ENCODE data around the gene WNK2.

WNK2 gene

DNA sequence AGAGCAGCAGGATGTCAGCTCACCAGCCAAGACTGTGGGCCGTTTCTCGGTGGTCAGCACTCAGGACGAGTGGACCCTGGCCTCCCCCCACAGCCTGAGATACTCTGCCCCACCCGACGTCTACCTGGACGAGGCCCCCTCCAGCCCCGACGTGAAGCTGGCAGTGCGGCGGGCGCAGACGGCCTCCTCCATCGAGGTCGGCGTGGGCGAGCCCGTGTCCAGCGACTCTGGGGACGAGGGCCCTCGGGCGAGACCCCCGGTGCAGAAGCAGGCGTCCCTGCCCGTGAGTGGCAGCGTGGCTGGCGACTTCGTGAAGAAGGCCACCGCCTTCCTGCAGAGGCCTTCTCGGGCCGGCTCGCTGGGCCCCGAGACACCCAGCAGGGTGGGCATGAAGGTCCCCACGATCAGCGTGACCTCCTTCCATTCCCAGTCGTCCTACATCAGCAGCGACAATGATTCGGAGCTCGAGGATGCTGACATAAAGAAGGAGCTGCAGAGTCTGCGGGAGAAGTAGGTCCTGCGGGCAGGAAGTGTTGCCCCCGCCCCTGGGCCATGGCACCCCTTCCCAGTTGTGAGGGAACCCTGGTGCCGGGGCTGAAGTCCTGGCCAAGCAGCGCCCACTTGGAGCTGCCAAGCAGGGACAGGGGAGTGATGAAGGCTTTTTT is 108.9 kb downstream of the WNK2 start:
- DNase-seq (ENCODE audit: low read depth in 2 of 3, low spot score in 1 of 3): no peak

DNA sequence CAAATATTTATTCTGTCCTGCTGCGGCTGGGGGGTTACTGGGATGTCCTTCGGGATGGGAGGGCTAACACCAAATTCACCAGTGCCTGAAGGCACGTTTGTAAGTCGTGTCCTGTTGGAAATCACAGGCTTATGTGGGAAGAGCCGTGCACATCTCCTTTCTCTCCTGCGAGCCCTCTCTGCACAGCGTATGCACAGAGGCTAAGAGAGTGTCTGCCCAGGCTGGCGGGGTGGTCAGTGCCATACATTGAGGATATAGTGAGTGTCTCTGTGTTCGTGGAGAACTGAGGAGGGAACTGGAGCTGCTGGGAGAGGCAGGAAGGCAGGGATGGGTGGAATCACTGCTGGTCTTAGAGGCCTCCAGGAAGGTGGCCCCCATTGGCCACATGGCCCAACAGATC is 110.1 kb downstream of the WNK2 start:
- DNase-seq (ENCODE audit: low read depth in 2 of 3, low spot score in 1 of 3): no peak

DNA sequence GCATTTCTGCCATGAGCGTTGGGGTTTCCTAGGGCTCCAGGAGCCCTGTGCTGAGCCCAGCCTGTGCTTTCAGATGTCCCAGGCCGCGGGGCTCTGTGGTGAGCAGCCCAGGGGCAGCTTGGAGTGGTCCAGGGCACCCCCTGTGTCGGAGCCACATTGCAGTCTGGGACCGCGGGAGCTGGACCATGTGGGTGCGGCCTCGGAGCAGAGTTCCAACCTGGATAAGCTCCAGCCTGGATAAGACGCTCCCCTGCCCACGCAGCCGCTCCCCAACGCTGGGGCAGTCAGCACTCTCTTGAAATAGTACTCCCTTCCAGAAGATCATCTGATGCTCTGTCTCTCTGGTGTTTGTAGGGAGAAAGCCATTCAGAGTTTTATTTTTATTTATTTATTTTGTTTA is 111.1 kb downstream of the WNK2 start:
- no peak for DNase-seq (ENCODE audit: low read depth in 2 of 3, low spot score in 1 of 3)

DNA sequence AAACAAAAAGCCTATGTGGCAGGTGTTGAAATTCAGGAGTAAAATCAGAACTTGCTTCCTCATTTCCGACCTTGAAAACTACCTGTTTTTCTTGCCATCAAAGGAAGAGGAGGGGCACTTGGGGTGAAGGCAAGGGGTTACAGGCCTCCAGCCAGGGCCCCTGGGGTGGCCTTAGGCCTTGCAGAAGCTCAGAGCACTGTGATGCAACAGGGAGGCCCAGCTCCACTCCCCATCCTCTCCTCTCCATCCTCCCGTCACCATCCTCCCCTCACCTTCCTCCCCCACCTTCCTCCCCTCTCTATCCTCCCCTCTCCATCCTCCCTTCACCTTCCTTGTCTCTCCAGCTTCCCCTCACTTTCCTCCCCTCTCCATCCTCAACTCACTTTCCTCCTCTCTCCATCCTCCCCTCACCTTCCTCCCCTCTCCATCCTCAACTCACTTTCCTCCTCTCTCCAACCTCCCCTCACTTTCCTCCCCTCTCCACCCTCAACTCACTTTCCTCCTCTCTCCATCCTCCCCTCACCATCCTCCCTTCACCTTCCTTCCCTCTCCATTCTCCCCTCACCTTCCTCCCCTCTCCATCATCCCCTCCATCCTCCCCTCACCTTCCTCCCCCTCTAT is 111.6 kb downstream of the WNK2 start:
- DNase-seq (ENCODE audit: low read depth in 2 of 3, low spot score in 1 of 3): no peak

DNA sequence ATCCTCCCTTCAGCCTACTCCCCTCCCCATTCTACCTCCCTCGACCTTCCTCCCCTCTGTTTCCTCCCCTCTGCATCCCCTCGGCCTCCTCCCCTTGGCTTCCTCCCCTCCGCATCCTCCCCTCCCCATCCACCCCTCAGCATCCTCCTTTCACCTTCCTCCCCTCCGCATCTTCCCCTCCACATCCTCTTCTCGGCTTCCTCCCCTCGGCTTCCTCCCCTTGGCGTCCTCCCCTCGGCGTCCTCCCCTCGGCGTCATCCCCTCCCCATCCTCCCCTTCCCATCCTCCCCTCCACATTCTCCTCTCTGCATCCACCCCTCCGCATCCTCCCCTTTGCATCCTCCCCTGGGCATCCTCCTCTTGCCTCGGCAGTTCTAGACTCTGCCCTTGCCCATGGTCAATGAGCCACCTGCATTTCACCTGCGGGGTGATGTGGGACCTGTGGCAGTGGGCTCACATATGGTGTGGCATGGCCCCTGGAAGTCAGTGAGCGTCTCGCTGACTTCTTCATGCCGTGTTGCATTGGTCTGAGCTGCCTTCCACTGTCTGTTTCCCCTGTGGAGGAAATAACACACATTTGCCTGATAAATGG is 113.0 kb downstream of the WNK2 start:
- no peak for DNase-seq (ENCODE audit: low read depth in 2 of 3, low spot score in 1 of 3)

DNA sequence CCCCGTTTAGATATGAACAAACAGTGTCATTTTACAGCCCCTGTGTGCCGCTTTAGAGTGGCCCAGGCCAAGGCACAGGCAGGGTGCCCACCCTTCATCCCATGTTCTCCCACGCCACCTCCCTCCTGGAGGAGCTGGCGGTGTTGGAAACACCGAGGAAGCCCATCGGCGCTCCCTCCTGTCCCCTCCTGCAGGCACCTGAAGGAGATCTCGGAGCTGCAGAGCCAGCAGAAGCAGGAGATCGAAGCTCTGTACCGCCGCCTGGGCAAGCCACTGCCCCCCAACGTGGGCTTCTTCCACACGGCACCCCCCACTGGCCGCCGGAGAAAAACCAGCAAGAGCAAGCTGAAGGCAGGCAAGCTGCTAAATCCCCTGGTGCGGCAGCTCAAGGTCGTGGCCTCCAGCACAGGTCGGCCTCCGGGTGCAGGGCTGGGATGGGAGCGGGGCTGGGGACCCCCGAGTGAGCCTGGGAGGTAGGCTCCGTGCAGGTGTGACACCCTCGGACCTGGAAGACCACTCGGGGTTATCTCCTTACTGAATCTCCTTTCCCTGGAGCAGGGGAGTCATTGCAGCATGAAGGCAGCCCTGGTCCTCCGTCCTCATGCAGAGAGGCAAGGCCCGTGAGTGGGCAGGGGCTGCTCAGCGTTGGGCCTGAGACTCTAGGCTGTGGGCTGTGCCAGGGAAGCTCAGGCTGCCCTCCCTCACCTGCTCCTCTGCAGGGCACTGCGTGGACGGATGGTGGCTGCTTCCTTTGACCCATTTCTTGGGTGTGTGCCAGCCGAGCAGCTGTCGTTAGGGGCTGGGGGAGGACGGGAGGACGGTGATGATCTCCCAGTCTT is 113.9 kb downstream of the WNK2 start:
- DNase-seq (ENCODE audit: low read depth in 2 of 3, low spot score in 1 of 3): no peak

DNA sequence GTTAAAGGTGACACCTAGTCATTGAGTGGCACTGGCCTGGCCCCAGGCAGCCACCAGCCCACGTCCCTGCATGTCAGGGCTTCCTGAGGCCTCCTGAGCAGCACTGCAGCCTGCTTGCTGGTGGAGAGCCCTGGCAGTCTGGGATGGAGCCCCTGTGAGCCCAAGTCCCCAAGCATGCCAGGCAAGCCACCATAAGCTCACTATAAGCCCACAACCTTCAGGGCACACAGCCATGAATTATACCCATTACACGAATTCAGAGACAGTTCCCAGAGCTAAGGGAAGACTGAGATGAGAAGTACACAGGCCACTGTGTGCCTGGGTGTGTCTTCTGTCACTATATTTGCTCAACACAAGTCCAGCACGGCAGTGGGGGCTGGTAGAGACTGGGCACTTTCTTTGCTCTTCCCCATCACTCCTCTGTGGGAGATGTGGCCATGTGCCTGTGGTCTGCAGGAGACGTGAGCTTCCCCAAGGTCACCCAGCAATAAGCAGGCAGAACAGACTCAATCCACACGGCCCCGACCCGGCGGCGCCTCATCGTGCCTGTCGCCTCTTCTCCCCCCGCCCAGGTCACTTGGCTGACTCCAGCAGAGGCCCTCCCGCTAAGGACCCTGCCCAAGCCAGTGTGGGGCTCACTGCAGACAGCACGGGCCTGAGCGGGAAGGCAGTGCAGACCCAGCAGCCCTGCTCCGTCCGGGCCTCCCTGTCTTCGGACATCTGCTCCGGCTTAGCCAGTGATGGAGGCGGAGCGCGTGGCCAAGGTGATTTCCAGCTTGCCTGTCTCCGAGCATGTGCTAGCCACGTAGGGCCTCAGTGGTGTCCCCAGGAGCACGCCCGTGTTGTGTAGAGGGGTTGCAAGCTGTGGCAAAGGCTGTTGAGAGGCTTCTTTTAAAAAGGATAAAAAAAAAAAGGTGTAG is 114.8 kb downstream of the WNK2 start:
- no peak for DNase-seq (ENCODE audit: low read depth in 2 of 3, low spot score in 1 of 3)

DNA sequence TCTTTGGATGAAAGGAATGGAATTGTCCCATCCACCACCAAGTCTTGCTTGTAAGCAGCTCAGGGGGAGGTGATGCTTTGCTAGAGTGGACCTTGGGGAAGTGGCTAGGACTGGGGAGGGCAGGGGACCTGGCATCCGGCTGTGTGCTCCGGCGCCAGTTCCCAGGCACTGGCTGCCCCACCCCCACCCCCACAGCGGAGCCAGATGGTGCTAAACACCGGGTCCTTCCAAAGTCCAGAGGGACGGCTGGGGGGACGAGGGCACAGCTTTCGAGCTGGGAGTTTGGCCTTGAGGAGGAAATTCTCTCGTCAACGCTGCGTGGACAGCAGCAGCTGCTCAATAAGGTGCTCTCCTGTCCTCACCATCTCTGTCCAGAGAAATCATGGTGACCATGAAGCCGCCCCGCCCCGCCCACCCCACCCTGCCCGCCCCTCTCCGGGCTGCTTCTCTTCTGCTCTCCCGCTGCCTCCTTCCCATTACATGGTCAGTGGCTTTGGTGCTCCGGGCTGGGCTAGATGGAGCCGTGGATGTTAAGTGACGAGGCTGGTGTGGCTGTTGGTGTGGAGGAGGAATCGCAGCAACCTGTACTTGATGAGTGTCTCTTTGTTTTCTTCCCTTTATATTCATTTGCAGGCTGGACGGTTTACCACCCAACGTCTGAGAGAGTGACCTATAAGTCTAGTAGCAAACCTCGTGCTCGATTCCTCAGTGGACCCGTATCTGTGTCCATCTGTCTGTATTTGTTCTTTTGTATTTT is 115.7 kb downstream of the WNK2 start:
- no peak for DNase-seq (ENCODE audit: low read depth in 2 of 3, low spot score in 1 of 3)

DNA sequence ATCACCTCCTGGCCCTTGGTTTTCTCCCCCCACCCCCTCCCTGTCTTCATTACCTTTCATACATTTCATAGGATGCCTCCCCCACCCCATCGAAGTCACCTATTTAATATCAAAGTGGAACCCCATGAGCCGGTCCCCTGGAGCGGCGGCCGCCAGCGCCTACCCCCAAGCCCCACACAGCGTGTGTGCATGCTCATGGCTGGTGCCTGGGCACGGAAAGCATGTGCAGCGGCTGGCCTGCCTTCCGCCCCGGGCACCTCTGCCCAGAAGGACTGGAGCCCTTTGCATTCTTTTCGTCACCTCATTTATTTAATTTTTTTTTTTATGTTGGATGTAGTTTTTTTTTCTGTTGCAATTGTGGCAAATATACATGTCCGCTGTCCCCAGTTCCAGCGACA is 116.2 kb downstream of the WNK2 start:
- DNase-seq (ENCODE audit: low read depth in 2 of 3, low spot score in 1 of 3): no peak

DNA sequence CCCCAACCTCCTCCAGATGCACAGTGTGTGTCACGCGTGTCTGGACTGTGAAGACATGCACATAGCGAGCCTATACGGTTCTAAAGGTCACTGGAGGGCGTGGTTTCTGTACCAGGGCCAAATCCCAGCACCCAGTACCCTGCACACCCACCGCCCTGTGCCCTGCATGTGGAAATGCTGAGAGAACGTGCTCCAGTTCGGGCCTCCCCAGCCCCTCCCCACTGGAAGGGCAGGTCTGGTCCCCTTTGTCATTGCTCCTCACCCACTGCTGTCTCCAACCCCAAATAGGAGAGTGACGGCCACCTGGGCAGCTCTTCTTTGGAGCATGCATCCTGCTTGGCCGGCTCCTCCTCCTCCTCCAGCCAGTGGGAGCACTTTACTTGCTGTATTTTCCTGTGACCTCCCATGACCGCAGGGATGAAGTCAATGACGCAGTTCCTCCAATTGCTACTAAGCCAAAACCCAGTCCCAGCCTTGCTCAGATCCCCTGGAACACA is 116.7 kb downstream of the WNK2 start:
- no peak for DNase-seq (ENCODE audit: low read depth in 2 of 3, low spot score in 1 of 3)

DNA sequence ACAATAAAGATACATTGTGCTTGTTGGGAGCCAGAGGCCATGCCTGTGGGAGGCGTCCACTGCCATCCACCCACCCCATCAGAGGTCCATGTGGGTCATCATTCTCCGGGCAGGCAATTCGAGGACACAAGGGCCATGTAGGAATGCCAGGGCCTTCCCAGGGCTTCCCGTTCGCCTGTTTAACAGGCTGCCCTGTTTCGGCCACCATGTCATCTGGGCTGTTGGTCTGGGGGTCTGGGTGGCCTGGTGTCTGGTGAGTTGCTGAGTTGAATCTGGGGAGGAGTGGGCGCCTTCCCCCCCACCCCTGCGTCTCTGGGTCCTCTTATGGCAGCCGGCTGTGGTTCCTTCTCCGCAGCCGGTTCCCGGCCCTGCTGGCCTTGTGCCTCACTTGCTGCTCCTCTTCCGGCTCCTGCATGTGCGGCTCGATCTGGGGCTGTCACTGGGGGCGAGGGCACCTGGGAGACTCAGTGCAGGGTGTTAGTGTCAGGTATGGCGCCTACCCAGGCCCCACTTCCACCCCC is 117.4 kb downstream of the WNK2 start:
- DNase-seq (ENCODE audit: low read depth in 2 of 3, low spot score in 1 of 3): no peak

DNA sequence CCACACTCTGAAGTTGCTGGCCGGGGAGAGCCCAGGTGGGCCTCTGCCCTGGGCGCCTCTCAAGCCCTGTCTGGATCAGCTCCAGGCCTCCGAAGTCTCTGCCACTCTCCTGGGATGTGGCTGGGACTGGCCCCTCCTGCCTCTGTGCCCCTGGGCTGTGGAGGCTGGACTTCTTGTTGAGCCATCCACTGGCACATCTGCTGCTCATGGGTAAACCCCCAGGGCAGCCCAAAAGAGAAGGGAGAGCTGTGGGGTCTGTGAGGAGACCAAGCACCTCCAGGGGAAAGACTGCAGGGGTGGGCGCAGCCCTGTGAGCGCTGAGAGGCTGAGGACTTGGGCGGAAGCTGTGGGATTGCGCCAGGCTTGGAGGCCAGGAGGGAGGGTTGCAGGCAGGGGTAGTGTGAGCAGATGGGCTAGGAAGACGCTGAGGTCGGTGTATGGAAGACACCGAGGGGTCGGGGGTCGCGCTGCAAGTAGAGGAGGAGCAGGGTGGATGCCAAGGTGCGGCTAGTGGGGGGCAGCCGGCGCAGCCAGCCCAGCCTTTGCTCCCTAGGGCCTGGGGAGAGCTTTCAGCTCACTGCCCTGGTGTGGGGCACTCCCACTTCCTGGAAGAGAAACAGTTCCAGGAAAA is 118.1 kb downstream of the WNK2 start:
- no peak for DNase-seq (ENCODE audit: low read depth in 2 of 3, low spot score in 1 of 3)

DNA sequence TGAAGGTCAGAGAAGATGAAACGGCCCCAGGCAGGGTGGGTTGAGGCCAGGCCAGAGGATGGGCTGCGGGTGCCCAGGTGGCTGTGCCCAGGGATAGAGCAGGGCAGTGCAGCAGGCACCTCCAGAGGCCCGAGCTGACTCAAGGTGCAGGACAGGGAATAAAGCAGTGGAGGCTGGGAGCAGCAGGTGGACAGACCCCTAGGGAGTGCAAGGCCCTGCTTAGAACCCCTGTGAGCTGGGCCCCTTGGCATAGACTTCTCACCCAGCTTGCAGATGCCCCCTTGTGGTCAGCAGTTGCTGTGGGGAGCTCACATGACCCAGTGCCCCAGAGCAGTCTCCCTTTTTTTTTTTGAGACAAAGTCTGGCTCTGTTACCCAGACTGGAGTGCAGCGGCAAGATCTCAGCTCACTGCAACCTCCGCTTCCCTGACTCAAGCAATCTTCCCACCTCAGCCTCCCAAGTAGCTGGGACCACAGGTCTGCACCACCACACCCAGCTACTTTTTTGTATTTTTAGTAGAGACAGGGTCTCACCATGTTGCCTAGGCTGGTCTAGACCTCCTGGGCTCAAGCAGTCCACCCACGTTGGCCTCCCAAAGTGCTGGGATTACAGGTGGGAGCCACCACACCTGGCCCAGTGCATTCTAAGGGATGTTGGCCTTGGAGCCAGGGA is 118.8 kb downstream of the WNK2 start:
- DNase-seq (ENCODE audit: low read depth in 2 of 3, low spot score in 1 of 3): peak; percentile 27 to 36 (median 27)

DNA sequence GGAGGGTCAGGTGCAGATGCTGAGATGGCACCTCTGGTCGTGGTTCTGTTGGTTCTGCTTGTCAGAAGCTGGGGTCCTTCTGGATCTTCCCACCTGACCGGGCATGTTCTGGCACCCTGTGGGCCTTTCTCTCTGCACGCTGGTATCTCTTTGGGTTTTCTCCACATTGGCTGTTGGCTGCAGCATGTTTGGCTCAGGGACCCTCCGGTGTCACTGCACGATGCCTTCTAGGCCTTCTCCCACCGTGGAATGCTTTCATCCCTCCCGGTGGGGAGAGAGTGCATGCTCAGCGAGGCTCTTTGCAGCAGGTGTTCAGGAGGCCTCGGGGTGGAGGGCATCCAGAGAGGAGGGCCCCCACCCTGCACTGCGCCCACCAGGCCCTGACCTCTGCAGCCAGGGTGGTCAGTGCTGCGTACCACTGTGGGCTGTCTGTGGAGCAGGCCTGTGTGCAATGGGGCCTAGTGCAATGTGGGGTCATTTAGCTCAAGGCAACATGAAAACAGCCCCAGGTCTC is 119.4 kb downstream of the WNK2 start:
- no peak for DNase-seq (ENCODE audit: low read depth in 2 of 3, low spot score in 1 of 3)

DNA sequence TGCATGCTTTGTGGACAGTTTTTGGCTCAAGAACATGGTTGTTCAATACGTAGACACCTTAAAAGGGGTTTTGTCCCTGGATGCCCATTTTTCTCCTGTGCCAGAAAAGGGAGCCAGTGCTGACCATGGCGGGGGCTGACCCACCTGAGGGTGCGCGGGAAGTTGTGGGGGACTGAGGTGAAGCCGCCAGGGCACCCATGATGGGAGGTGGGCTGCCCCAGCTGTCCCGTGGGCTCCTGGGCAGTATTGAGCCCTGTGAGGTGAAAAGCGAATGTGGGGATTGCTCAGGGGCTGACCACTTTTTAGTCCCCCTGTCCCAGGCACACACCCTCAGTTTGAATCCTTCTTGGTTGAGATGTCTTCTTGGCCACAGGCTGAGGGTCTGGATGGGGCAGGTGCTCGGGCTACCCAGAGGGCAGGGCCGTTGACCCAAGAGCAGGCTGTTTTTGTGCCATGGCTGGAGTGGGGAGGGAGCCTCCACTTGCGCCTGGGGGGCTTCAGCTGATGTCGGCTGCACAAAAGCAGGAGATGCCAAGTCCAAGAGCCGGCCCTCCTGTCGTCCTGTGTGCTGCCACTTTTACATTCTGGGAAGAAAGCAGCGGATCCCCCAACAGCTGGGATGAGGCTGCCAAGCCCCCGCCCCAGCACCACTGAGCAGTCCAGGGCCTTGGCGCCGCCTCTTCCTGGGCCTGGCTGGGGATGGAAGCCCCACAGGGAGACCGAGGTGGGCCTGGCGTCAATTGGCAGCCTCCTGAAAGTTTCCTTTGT is 120.1 kb downstream of the WNK2 start:
- DNase-seq (ENCODE audit: low read depth in 2 of 3, low spot score in 1 of 3): no peak

DNA sequence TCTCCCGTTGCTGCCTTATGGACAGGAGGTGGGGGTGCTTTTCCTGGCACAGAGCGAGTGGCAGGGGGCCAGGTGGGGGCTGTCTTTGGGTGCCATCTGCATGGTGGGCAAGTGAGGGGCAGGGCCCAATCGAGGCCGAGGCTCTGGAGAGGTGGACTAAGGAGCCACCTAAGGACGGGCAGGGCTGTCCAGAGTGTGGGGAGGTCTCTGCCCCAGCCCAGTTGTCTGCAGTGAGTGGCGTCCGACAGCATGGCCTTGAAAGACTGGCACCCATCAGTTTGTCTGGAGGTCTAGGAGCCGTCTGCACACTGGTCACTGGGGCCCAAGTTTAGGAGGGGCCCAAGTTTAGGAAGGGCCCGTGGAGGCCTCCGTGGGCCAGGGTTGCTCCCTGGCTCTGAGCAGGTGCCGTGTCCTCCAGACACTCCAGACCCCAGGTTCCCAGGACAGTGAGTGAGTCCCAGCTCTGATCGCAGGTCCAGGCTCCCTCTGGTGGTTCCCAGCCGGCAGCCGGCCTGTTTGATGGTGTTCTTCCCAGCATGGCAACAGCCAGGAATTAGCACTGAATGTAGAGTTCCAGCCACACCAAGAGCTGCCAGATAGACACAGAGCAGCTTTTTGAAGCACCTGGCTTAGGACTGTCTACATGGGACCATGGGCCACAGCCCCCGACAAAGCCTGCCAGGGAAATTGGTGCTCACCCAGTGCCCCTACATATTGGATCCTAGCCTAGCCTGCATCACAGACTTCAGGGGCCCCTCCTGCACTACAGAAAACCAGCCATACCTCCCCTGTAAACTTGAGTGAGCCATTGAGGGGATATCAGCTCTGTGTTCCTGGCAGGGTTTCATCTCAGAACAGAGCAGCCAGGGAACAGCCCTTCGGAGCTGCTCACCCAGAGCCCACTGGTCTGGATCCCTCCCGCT is 120.9 kb downstream of the WNK2 start:
- no peak for DNase-seq (ENCODE audit: low read depth in 2 of 3, low spot score in 1 of 3)

All from stimulated activated CD4-positive, alpha-beta T cell treated with anti-CD3 and anti-CD28 coated beads, Interleukin-12 subunit alpha, Interleukin-12 subunit beta, amount 100 ng/mL, for 48 hours (primary cell).